ENCODE measurements around the gene FGFR1OP2. TPM values are rescaled to one million over a fixed set of nuclear protein-coding genes. Genes with fewer than 3 reads are reported as not detected.

FGFR1OP2 gene
- total RNA-seq, 2 experiments from 2014 or later, result 49.1 to 50.7 TPM

Other genes with a start within 250 kb of the FGFR1OP2 start
- gene ITPR2, start 105.3 kb upstream of the FGFR1OP2 start, total RNA-seq, result 10 to 100 TPM; 23.7 to 25.0 TPM
- 10 to 100 TPM; 54.5 to 54.8 TPM for gene INTS13, start 489 bp upstream of the FGFR1OP2 start, total RNA-seq
- 10 to 100 TPM; 24.2 to 28.5 TPM for gene TM7SF3, start 75.9 kb downstream of the FGFR1OP2 start, total RNA-seq
- gene MED21, start 84.1 kb downstream of the FGFR1OP2 start, total RNA-seq, result 10 to 100 TPM; 28.6 to 30.5 TPM
- gene C12orf71, start 144.1 kb downstream of the FGFR1OP2 start, total RNA-seq, result not detected